NCI-H1930 (cell line): ENCODE measurements around the gene DICER1.
"Not testable (repeated sequence)": the region's sequence is repeated elsewhere in the genome, so short reads cannot be mapped to it uniquely, and the experiment has no call there.

Experiments
- DNase-seq, 2 experiments: peaks; one replicate each; lab custom pipeline; 2025; lab: John Stamatoyannopoulos, UW

DICER1 gene

DNA sequence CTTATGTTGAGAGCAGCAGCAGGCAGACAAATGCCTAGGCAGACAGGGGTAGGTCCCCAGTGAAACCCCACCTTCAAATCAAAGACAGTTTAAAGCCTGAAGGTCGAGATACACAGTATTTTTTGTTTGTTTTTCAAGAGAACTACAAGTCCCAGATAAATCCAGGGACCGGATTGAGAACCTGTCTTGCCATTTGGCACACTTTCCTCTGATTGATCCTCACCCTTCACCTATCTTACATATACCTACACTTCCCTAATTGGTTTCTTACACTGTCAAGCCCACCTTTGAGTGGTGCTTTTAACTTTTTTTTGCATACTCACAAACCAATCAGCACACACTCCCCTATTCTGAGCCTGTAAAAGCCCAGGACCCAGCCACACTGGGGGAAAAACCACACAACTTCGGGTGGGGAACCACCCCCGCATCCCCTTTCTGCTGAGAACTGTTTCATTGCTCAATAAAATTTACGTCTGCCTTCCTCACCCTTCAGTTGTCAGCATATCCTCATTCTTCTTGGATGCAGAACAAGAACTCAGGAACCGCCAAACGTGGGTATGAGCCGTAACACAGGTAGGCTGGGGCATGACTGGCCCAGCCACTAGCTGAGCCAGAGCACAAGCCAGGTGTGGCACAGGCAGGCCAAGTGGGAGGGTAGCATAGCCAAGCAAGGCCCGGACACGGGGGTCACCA lies 11.1 kb downstream of the DICER1 start:
- no peak for DNase-seq

DNA sequence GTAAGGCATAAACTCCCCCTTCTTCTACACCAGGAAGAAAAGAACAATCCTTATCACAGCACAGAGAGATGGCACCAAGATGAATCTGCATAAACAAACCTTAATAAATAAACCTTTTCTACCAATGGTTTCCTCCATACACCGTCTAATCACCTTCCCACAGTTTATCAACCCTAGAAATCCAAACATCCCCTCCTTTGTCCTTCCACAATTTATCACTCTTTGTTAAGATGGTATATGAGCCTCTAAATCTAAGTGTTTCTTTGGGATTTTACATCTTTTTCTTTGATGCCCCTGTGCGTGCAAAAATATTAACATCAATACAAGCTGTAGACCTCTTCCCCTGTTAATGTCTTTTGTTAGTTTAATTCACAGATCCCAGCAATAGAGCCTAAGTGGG lies 12.5 kb downstream of the DICER1 start:
- DNase-seq, result no peak

DNA sequence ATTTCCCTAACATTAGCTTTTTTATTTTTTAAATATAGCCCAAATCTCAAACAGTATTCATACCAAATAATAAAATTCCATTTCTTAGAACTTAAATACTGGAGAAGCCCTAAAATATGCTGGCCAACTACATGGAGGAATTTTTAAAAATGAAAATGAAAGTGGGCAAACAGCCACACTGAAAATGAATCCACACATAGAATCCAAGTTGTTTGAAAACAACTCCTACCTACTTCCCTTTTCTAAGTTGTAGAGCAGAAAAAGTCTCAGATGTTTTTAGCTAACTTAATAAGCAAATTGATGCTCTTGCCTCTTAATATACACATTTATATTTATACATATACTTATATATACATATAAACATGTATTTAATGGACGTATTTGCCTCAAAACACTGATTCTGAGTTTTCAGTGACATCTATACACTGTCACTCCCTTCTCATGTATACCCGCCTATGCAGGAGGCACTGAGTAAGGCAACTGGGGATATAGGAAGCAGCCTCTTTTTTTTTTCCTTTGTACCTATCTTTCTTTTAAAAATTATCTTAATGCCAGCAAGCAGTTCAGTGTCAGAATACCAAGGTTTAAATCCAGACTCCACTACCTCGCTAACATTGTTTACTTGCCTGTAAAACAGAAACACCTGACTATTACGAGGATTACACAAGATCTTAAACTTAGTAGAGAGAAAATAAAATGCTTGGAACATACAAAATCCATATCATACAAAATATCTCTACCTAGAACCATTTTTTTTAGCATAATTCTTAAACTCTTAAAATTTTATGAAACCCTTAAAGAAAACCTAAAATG lies 13.3 kb downstream of the DICER1 start:
- no peak for DNase-seq

DNA sequence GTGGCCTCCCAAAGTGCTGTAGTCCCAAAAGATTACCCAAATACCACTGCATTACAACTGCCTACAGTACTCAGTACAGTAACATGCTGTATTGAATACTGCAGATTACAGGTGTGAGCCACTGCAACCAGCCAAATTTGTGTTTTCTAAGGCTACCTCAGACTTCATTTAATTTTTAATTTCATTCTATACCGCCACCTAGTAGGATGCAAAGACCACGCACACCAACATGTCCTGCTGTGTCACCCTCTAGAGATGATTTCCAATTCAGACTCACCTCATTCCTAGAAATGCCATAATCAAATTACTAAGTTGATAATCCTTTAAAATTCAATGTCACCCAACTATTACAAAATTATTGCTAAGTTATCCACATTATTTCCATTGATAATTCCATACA lies 15.1 kb downstream of the DICER1 start:
- DNase-seq, result no peak

DNA sequence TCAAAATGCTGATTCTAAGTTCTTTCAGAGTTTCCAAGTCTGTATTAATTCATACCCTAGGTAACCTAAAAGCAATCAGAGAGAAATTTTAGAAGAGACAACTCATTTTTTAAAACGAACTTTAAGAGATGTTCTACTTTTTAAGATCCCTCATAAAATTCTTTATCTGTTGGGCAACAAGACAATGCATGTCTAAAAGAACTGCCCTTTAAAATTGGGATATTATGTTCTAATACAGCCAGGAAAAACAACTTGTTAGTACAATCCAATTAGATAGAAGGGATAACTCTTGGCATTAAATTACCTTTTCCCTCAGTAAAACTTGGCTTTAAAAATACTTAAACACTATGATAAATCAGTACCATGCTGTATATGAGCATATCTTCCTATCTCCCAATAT lies 15.6 kb downstream of the DICER1 start:
- no peak for DNase-seq

DNA sequence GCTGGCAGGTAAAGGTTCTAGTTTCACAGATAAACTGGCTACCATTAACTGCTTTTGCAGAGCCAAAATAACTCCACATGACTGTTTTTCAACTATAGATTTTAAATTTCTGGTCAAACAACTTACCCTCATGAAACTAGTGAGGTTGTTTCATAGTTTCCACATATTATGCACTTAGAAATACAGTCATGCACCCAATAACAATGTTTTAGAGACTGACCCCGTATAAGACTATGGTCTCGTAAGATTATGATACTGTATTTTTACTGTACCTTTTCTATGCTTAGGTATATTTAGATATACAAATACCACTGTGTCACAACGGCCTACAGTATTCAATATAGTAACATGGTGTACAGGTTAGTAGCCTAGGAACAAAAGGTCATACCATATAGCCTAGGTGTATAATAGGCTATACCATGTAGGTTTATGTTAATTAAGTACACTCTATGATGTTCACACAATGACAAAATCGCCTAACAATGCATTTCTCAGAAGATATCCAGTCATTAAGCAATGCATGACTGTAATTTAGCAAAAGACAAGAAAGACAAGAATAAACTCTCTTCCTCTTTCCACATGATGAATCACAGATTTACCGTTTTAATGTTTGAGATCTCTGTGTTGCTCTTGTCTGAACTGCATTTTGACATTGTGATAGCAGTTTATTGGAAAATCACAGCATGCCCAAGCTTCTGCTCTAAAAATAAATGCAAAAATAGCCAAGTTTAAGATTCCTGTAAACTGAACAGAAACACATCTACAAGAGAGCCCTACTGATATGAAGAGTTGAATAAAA lies 17.1 kb downstream of the DICER1 start:
- no peak for DNase-seq

DNA sequence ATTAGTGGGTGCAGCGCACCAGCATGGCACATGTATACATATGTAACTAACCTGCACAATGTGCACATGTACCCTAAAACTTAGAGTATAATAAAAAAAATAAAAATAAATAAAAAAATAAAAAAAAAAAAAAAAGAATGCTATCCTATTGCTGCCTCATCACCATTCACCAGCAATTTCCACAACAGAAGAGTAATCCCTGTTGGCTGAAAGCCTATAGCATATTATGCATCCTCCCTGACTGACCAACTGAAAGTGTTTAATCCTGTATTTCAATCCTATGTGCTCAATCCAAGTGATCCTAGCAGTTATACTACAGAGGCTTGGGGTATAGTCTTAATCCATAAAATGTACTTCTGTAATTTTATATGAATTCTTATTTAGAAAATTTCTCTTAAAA lies 18.5 kb downstream of the DICER1 start:
- DNase-seq, result no peak

DNA sequence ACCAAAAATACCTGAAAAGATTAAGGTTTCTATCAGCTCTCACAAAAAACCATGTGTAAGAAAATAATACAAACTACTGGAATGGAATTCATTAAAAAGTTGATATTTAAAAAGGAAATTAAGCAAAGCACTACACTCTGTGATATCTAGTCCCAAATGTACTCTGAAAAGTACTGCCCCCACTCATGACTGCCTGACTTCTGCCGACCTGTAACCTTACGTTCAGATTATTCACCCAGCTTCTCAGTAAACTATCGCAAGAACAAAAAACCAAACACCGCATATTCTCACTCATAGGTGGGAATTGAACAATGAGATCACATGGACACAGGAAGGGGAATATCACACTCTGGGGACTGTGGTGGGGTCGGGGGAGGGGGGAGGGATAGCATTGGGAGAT lies 18.9 kb downstream of the DICER1 start:
- not testable (repeated sequence) for DNase-seq

DNA sequence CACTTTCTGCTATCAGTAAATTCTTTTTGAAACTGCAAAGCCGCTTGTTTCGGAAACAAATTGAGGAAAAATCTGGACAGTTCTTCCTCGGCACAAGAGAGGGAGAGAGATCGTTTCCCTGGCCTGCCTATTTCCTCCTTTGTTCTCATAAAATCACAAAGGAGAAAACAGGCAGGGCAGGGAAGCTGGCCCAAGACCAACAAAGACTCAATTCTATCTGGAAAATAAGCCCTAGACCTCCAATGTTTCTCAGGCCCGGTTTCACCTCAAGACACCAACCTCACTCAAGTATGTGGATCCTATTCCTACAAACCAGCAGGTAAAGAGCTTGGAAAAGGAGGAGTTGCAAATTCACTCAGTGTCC lies 19.5 kb downstream of the DICER1 start:
- DNase-seq, result no peak

DNA sequence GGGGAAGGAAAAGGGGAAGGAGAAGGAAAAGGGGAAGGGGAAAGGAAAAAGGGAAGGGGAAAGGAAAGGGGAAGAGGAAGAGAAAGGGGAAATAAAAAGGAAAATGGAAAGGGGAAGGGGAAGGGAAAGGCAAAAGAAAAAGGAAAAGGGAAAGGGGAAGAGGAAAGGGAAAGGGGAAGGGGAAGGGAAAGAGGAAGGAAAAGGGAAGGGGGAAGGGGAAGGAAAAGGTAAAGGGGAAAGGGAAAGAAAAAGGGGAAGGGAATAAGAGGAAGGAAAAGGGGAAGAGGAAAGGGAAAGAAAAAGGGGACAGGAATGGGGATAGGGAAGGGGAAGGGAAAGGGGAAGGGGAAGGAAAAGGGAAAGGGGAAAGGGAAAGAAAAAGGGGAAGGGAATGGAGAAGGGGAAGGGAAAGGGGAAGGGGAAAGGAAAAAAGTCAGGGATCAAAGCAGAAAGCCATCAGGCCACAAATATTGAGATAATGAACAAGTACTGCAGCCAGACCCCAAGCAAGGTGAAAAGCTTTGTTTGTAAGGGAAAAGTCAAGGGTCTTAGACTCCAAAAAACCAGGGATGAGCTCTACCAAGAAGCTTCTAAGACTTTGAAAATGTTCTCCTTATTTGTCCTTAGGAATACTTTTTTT lies 20.0 kb downstream of the DICER1 start:
- no peak for DNase-seq

DNA sequence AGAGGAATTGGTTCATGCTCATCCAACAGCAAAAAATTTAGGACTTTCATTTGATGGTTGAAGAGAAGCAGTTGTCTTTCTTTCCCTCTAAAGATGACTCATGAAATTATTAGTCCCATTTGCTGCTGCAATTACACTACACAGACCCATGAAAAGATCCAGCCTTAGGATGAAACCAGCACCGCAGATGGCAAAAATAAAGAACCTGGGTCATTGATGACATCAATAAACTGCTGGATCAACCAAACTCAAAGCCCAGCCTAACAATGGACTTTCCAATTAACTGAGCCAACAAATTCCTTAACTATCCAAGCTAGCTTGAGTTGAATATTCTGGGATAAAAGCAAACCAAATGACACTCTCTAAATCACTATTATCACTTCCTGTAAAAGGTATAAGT lies 20.7 kb downstream of the DICER1 start:
- no peak for DNase-seq

DNA sequence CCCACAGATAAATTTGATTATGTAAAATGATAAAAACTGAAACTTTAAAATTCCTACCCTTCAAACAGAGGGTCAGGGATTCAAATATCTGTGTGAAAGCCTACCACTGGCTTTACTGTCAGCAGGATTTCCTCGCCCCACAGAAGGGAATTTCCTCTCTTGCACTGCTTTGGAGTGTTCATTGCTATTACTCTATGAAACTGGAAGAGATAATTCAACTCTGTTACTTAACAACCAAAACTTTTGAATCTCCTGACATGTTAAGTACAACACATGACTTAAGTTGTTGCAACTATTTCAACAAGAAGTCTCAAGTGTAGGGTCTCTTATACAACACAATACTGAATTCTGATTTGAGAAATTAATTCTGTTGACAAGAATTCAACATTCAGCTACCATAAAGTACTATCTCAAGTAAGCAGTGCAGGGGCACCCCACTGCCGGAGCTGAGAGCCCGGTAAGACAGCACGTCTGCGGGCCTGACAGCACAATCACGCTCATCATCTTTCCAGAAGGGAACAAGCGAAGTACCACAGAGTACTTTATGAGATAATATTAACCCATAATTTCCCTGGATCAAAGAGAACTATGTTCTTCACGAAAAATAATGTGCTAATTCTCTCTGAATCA lies 22.9 kb downstream of the DICER1 start:
- DNase-seq, result no peak

DNA sequence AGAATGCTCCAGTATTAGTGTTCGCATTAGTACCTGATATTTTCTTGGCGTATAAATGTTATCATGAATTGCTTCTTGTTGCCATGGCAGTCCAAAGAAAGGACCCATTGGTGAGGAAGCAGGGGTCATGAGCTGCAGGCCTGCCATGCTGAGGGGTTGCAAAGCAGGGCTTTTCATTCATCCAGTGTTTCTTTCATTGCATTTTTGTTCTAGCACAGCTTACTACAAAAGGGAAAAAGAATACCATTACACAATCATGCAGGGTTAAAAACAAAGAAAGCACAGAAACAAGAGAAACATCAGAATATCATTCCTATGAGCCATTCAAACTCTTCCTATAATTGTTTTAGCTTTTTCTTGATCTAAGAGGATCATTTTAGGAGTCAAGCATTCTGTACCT lies 24.0 kb downstream of the DICER1 start:
- no peak for DNase-seq

DNA sequence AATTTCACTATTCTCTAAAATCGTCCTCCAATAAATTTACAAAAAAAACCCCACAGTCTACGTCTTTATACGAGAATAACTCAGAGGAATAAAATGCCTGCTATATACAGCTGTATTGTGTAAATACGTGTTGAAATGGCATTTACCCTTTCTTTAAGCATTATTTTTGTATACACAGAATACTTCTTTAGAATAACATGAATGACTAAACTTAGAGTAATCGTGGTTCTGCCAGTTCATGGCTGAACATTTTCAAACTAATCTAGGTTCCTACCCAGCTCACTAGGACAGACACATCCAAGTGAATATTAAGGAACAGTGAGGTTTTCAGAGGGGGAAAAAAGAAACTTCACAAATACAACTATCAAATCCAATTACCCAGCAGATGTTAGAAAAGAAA lies 24.6 kb downstream of the DICER1 start:
- no peak for DNase-seq

DNA sequence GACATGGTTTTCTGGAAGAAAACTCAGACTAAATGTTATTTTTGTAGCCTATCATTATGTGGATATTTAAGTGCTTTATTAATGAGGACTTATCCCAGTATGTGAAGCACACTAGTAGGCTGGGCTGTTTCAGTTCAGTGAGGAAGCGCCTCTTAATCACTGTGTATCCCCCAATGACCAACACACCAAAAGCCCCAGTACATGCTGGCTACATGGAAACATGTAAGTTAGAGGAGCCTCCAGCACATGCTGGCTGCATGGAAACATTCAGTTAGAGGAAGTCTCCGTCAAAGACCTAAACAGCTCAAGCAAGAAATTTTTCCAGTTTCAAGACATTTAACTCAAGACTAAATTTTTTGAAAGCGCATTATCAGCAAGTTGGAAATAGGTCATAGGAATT lies 26.8 kb downstream of the DICER1 start:
- no peak for DNase-seq

DNA sequence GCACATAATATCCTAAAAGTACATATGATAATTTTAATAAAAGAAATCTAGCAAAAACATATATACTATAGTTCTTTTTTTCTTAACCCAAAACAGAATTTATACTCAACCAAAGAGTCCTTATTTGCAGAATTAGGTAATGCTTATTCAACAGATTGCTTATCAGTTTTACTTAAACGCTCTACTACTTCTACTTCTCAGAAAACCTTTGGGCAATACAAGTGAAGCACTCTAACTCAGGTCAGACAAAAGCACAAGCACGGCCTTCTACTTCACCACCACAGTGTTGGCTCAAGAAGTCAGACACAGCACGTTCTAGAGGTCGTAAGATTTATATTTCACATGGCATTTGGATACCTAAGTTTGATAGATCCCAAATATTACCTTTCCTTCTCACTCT lies 29.2 kb downstream of the DICER1 start:
- DNase-seq, result no peak

DNA sequence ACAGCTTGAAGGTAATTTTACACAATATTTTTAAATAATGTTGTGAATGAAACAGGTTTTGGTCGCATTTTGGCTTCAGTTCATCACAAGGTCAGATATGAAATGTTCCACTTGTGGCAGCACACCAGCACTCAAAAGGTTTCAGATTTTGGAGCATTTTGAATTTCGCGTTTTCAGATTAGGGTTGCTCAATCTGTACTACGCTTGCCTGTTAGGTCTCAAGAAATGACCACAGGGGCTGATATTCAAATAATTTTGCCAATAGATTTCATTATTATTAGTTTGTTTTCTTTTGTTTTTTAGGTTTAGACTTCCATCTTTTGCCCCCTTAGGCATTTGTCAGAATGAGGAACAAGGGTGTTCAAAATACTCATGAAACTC lies 29.8 kb downstream of the DICER1 start:
- DNase-seq, result no peak

DNA sequence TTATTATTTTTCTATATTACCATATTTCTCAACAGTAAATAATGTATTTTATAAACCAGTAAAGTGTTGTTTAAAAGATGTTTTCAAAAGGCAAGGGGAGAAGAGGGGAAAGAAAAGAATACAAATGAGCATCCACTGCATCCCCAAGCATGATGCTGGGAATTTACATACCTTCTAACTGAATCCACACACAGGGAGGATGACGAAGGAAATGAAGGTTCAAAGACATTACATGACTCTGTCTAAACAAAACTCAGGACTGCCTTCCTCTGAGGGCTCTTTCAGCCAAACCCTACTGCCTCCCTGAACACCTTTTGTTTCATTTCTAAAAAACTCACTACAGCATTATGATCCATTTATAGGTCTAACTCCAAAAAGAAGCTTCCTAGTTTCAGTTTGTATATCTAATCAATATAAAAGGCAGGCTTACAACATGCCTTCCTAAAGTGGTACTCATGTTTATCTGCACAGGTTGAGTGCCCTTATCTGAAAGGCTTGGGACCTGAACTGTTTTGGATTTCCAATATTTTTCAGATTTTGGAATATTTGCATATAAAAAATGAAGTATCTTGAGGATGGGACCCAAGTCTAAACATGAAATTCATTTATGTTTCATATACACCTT lies 30.3 kb downstream of the DICER1 start:
- DNase-seq, result no peak

DNA sequence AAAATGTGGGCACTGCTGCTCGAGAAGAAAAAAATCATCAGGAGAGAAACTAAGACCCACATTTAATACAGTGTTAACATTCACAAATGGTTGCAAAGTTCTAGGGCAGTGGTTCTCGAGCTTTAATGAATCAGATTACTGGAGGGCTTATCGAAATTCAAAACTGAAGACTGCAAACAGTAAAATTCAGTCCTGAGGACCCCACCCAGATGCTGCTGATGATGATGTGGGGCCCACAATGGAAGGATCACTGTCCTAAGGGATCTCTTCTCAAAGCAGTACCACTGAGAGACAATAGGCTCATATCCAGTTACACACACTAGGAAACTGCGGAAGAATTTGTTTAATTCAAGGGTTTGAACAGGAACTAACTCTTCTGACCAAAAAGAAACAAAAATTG lies 31.4 kb downstream of the DICER1 start:
- no peak for DNase-seq

DNA sequence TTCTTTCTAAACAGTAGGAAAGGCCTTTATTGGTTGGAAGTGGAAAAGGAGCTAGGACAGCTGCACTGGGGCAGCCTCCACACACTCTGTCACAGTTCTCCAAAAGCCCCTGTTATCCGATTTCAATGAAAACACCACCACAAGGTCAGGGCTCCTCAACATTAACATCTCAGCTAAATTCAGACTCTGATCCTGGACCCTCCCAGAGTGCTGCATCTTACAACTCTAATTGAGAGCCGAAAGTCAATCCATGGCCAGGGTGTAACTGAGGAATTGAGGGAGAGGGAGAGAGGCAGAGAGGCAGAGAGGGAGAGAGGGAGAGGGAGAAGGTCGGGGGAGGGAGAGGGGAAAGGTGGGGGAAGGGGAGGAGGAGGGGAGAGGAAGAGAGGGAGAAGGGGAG lies 32.1 kb downstream of the DICER1 start:
- DNase-seq, result no peak

DNA sequence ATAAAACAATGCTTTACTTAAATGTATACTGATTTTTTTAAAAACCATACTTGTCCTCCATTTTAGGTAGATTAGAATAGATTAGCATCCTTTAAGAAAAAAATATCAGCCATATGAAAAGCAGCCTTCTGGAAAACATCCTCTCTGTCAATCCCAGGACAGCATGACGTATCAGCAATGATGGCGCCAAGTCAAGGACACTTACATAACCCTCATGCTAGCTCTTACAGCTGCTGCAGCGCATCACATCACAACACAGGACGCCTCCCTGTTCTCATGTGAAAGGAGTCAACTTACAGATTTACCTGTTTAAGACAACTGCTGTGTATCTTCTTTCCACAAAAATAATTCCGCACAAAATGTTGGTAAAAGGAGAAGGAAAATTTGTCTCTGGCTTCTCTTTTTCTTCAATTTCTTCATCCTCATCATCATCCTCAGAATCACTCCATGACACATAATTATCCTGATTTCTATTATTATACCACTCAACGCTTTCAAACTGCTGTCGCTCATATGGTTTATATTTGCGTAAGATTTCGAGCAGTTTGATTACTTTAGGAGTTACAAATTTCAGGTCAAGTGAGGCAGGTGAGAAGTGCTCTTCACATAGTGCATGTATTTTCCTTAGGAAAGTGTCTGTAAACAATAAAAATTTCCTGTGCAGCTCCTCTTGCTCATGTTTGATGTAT lies 33.3 kb downstream of the DICER1 start:
- DNase-seq, result no peak
